ENCODE results near the gene ZC3HAV1L. TPM values are rescaled to one million over a fixed set of nuclear protein-coding genes. Genes with fewer than 3 reads are reported as not detected.
A peak's percentile ranks its signal among the peaks of the same experiment; 100 is the strongest.
"Not testable (repeated sequence)": the region's sequence is repeated elsewhere in the genome, so short reads cannot be mapped to it uniquely, and the experiment has no call there.

The ZC3HAV1L gene
- total RNA-seq, 1 donor from 2014 or later: 16.1 TPM

DNA sequence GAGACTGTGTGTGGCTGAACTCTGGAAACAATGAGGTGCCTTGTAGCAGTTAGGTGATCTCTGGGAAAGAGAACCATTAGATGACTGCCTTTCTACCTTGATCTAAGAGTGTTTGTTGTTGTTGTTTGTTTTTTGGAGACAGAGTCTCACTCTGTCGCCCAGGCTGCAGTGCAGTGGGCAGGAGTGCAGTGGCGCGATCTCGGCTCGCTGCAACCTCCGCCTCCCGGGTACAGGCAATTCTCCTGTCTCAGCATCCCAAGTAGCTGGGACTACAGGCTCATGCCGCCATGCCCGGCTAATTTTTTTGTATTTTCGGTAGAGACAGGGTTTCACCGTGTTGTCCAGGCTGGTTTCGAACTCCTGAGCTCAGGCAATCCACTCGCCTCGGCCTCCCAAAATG lies 18.8 kb upstream of the ZC3HAV1L start:
- not testable (repeated sequence) for DNase-seq (ENCODE audit: low read depth in 2 of 2)

DNA sequence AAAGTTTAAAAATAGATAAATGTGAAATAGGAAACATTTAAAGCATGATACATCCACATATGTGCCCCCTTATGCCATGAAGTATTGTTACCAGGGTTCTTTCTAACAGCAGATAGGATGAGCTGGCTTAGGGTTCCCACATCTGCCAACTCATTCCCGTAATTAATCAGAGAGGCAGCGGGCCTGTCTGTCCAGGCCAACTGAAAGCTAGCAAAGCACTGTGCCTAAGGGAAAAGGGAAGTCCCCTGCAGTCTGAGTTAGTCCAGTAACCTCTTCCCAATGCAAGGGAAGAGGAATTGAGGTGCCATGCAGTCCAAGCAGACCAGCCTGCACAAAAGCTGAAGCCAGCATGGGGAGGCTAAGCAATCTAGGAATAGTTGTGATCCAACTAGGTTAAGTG lies 18.3 kb upstream of the ZC3HAV1L start:
- DNase-seq (ENCODE audit: low read depth in 2 of 2): no peak

DNA sequence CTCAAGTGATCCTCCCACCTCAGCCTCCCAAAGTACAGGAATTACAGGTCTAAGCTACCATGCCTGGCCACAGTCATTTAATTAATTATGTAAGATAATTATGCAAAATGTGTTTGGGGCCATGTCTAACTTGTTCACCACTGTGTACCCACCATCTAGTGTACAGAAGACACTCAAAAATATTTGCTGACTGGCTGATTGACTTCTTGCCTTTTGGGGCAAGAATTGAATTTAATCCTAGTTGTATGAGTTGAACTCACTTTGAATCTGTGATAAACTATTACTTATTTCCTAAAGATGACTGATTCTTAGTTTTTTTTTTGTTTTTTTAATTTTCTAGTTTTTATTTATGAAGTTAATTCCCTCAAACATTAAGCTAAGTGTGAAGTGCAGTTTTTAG lies 15.8 kb upstream of the ZC3HAV1L start:
- no peak for DNase-seq (ENCODE audit: low read depth in 2 of 2)

DNA sequence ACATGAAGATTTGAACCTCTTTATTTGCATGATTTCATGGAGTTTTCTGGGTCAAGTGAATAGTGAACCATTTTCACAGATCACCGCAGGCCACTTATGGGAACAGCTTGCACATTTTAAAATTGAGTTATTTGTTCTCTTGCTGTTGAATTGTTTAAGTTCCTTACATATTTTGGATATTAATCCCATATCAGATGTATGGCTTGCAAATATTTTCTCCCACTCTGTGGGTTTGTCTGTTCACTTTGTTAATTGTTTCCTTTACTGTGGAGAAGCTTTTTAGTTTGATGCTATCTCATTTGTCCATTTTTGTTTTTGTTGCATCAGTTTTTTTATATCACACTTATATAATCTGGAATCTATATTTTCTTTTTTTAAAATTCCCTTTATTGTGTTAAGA lies 14.1 kb upstream of the ZC3HAV1L start:
- DNase-seq (ENCODE audit: low read depth in 2 of 2): no peak

DNA sequence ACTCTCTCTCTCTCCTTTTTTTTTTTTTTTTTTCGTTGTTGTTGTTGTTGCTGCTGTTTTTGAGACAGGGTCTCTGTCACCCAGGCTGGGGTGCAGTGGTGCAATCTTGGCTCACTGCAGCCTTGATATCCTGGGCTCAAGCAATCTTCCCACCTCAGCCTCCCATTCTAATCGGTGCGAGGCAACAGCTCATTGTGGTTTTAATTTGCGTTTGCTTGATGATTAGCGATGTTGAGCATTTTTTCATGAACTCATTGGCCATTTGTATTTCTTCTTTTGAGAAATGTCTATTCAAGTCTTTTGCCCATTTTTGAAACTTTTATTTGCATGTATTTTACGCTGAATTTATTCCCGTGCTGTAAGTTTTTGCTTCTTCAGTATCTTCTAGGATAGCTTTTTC lies 13.3 kb upstream of the ZC3HAV1L start:
- no peak for DNase-seq (ENCODE audit: low read depth in 2 of 2)

DNA sequence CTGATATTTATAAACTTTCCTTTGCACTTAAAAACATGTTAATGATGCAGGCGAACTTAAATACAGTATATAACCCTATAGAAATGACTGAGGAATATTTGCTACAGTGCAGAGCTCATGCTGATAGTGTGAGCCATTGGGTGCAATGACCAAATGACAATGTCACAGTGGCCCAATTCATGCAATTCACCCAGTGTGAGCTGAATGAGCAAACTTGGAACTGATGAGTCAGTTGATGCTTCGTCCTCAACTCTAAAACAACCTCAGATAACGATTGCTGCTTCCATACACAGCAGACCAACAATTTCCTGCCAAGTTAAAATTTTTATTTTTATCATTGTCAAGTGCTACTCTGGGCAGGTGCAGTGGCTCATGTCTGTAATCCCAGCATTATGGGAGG lies 12.1 kb upstream of the ZC3HAV1L start:
- DNase-seq (ENCODE audit: low read depth in 2 of 2): no peak

DNA sequence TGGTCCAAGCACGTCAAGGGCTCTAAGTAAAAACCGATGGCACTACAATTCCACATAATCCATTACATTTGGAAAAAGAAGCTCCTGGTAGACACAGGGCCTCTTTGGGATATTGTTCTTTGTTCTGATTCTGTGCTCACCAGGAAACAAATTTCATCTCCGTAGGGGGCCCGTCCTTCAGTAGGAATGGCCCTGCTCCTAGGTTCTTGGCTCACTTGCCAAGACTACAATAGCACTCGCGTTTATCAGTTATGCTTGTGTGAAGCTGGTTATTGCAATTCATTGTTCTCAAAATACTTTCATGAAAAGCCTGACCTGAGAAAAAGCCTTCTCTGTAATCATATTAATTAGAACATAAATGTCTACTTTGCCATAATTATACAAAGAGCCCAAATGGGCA lies 10.3 kb upstream of the ZC3HAV1L start:
- DNase-seq (ENCODE audit: low read depth in 2 of 2): no peak

DNA sequence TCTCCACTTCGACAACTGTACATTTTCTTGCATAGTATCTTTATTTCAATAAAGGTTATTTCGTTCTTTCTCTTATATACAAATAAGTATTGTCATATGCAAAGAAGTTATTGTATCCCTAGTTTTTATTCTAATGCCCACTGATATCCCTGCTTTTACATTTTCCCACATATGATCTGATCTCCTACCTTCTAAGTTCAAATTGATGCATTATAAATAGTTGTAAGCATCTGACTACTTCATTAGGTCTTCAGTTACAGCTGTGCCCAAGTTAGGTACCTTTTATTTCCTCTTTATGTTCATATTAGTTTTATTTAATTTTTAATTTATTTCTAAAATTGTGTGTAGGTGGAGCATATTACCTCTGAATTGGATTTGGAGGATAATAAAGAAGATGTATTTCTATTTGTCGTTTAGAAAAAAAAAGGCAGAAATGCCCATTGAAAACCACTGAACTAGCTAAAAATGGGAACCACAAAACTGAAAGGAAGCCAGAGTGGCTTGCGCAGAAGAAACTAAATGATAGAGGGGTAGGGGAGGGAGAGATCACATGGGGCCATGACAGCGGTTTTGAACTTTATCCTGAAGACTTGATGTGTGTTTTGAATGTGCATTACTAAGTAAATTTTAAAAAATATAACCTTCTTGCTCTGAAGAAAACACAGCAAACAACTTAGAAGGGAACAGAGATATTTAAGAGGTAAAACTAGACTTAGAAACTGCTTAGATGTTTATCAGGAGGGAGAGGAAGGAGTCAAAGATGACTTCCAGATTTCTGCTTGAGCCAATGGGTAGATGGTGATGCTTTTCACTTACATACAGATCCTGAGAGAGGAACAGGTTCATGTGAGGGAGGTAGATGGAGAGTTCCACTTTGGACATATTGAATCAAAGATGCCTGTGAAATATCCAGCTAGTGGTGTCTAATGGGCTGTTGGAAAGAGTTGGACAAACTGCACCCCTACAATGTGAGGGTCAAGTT lies 9.3 kb upstream of the ZC3HAV1L start:
- DNase-seq (ENCODE audit: low read depth in 2 of 2): no peak

DNA sequence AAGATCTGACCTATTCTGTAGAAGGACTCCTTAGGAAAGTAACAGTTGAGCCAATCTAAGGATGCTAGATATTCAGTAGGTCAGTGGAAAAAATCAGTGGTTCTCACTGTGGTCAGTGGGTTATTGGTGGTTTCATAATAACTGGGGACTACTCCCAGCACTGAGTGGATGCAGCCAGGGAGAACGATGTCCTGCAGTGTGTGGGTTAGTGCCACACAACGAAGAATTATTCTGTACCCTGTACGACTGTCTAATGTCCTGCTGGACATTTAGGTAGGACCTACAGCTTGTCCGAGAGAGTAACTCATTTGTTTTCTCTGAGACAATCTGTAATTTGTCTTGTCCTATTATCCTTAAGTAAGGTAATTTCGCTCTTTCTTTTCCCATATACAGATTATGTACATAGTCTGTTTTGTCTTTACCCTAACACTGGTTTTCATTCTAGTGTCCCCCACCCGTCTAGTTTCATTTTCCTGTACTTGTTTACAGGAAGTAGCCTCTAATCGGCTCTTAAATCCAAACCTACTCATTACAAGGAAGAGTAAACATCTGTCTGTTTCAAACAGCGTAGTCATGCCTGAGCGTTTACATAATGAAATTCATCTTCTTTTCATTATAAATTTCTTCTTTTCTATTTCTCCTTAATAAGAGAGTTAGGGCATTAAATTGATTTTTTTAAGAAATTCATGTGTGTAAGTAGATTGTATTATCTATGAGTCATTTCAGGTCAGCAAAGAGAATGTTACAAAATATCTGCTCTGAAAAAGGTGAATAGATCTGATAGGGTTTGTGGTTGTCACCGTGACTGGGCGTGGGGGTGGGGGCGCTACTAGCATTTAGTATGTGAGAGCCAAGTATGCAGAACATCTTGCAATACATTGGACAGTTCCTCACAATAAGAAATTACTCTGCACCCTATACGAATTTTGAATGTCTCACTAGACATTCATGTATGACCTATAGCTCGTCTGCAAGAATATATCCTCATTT lies 8.3 kb upstream of the ZC3HAV1L start:
- DNase-seq (ENCODE audit: low read depth in 2 of 2): peak in 1 of 2 donors; percentile 31

DNA sequence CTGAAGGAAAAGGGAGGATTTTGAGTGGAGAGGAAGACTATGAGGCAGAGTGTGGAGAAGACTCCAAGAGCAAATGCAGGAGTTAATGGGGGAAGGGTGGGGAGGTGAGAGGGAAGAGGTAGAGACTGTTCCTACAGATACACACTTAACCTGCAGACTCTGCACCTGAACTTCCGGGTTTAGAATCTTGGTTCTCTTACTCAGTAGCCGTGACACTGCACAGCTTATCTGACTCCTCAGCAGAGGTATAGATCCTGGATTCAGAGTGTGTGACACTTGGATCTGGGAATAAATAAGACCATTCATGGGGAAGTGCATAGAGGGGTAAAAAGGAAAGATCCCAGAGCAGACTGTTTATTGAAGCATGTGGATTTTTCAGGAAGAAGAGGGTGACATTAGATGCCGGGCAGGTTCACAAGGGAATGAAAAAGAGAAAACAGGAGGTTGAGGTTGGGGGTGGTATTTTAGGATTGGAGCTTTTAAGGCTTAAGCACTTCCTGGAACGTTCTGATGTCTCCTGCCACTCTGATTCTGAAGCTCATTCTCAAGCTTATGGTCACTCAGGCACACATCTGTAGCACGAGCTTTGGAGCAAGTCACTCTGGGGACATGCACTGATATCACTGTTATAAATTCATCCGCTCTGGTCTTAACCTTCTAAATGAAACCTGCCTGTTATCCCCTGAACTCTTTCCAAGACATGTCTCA lies 5.7 kb upstream of the ZC3HAV1L start:
- DNase-seq (ENCODE audit: low read depth in 2 of 2): no peak

DNA sequence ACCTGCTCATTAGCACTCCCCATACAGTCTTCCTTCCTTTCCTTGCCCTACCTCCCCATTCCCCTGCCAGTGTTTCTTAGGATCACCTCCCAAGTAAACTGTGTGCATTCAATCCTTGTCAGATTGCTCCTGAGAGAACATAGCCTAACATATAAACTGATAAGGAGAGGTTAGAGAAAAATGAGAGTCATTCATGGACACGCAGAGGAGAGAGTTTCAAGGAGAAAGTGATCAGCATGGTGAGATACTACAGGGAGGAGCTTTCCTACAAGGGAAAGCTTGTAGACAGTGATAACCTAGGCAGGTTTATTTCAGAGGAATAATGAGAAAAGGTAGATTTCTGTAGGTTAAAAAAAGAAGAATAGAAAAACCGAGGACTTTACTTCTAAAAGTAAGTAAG lies 2.8 kb upstream of the ZC3HAV1L start:
- no peak for DNase-seq (ENCODE audit: low read depth in 2 of 2)

DNA sequence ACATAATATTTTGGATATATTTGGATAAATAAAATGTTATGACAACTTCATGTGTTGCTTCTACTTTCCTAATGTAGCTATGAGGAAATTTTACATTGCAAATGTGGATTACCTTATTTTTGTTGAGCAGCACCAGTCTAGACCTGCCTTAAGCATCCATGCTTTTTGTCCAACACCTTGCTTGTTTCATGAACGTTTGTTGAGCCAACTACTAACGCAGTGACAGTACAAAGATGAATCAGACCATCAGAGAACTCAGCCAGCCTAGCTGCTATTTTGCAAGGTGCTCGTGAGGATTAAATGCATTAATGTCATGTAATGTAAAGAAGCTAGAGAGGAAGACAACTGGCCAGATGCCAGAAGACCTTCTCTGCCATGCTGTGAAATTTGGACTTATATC lies 1.1 kb upstream of the ZC3HAV1L start:
- DNase-seq (ENCODE audit: low read depth in 2 of 2): no peak

DNA sequence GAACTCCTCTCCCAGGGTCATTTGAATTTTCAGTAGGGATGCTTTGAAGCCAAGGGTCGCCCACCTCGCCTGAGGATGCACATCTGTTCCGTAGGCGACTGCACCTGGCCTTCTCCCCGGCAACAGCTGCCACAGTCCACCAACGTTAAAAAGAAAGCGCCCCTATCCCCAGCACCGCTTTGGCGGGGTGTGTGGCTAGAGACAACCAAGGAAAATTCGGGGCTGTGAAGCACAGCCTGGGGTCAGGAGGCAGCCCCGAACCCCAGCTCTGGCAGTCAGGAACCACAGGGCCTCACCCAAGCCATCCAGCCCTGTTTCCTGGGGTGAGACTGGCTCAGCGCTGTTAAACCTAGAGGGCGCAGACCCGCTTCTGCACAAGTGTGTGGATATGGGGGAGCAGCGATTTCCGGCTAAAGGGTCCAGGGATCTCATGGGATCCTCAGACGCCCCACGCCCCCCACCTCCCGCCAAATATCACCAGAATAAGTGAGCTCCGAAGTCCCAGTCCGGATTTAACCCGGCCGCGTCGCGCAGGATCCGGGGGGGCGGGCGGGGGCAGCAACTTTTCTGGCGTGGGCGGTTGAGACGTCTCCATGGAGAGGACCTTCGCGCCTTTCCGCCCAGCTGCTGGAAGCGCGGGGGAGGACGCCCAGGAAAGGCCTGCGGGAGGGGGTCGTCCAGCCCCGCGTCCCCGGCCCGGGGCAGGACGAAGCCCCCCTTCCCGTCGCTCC lies 822 bp downstream of the ZC3HAV1L start:
- DNase-seq (ENCODE audit: low read depth in 2 of 2): peak; percentile 10 to 24

DNA sequence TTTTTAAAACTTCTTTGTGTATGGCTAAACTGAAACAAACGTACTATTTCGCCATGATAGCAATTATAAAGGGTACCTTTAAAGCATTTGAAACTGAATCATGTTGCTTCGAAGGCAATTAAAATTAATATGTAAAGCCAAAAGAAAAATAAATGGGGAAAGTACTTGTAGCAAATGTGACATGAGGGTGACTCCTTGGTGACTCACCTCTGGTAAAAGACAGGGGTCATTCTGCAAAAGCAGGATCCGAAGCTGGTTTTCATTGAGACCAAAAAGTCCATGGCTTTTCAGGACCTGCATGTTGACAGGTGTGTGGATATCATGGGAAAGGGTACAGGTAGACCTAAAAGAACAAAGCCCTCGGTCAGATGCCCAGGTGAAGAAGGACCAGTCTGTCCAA lies 1.5 kb downstream of the ZC3HAV1L start:
- peak in 1 of 2 donors; percentile 27 for DNase-seq (ENCODE audit: low read depth in 2 of 2)

DNA sequence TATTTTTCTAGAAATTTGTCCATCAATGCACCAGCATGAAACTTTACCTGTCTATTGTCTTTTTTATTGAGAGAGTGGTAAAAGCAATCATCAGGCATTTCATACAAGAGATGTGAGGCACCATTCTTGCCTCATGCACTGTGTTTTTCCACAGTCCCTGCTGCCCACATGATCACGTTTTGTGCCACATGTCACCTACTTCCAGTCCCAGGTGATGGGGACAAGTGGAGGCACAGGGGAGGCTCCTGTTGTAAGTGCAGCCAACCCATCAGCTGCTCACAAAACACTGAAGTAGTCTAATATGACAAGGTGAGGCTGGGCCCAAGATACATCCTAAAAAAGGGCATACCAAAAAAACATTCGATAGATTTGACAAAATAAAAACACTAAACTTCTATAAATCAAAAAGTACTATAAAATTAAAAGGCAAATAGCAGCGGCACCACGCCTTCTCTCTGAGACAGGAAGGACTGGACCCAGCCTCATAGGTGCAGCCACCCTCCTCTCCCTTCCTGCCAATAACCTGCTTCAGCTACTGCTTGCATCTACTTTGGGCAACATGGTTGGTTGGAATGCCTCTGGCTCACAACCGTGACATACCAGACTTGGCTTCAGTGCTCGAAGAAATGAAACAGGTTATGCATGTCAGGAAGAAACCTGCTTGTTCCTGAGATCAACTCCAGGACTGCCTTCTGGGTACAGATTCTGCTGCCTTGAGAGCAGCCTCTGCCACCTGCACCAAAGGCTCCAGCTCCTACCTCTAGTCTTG lies 2.3 kb downstream of the ZC3HAV1L start:
- DNase-seq (ENCODE audit: low read depth in 2 of 2): no peak

DNA sequence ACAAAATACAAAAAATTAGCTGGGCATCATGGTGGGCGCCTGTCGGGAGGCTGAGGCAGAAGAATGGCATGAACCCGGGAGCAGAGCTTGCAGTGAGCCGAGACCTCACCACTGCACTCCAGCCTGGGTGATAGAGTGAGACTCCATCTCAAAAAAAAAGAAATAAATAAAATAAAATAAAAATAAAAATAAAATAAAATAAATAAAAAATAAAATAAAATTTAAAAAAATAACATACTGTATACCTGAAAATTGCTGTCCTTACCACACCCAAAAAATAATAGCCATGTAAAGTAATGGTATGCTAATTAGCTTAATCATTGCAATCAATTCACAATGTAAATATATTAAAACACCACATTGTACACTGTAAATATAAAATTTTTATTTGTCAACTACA lies 3.4 kb downstream of the ZC3HAV1L start:
- no peak for DNase-seq (ENCODE audit: low read depth in 2 of 2)

DNA sequence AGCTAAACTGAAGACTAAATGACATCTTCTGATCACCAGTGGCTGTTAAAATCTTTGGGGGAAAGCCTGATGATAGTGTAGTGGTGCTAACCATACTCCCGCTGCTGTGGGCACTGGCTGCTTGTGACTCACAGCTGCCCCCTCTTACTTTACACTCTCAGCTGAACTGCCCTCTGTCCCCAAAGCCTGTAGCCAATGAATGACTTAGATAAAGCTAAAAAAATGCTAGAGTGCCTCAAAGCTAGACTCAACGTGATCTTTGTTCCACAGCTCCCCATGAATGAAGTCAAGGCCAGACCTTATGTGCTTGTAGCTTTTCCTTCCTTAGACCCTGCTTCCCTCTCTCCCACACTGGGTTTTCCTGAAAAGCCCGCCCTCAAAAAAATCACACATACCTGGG lies 6.5 kb downstream of the ZC3HAV1L start:
- no peak for DNase-seq (ENCODE audit: low read depth in 2 of 2)

DNA sequence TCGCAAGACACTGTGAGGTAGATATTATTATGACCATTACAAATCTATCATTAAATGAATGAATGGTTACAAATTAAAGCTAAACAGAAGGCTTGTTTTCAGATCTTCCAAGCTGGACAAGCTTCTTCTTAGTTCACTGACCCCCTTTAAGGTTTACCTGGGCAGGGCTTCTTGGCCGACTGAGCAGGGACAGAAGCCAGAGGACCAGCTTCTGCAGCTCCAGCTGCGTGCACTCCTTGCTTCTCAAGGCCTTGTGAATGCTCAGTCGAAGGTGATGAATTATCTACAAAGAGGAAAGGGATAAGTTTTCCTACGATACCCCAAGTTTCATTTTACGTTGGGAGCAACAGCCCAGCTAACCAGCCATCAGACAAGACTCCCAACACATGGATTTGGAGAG lies 9.3 kb downstream of the ZC3HAV1L start:
- no peak for DNase-seq (ENCODE audit: low read depth in 2 of 2)

DNA sequence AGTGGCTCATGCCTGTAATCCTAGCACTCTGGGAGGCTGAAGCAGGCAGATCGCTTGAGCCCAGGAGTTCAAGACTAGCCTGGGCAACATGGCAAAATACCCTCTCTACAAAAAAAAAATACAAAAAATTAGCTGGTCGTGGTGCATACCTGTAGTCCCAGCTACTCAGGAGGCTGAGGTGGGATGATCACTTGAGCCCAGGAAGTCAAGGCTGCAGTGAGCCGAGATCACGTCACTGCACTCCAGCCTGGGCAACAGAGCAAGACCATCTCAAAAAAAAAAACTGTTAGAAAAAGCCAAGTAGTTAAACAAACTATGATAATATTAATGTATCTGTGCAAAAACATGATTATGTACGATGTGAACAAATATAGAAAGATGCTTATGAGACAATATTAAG lies 10.0 kb downstream of the ZC3HAV1L start:
- not testable (repeated sequence) for DNase-seq (ENCODE audit: low read depth in 2 of 2)

DNA sequence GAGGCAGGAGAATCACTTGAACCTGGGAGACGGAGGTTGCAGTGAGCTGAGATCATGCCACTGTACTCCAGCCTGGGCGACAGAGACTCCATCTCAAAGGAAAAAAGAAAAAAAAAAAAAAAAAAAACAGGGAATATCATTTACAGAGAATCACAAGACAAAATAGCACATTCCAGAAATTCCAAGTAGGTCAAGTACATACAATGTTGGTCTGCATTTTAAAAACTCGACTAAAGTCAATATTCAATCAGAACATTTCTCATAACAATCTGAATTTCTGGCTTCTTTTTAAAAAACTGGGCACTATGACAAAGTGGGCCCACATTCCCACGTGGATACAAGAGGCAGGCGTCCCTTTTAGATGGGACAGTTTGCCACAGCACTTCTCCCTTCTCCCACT lies 12.8 kb downstream of the ZC3HAV1L start:
- DNase-seq (ENCODE audit: low read depth in 2 of 2): no peak
